B cell (primary cell): ENCODE measurements around the gene COX17. TPM values are rescaled to one million over a fixed set of nuclear protein-coding genes. Genes with fewer than 3 reads are reported as not detected.
A peak's percentile ranks its signal among the peaks of the same experiment; 100 is the strongest.

ENCODE experiments used
- ATAC-seq: fragments of 200-7000 bp; cut with Tn5 transposase; one replicate; pipeline ENCODE4 v1.10.0; 2021; ENCODE audit warnings: low read depth, mild to moderate bottlenecking, moderate number of reproducible peaks, moderate library complexity
- CTCF ChIA-PET: fragments of 350-600 bp; sonication (Branson Sonifier 250); formaldehyde crosslinking; loops from one replicate; lab custom pipeline; 2021; ENCODE audit warnings: antibody characterized with exemption, inconsistent platforms; lab: Charles Lee
- POLR2A ChIA-PET: fragments of 350-600 bp; sonication (Branson Sonifier 250); formaldehyde crosslinking; loops from one replicate; lab custom pipeline; 2021; ENCODE audit warnings: antibody characterized with exemption; lab: Charles Lee
- DNase-seq: peaks from one replicate; pipeline ENCODE4 v3.0.0; 2013
- H2AFZ ChIP-seq: 2 replicates; pipeline ENCODE4 v1.6.1; 2012; ENCODE audit warnings: mild to moderate bottlenecking, low read depth, low read length; ENCODE audit not compliant: insufficient read depth, poor library complexity, severe bottlenecking
- H3K27ac ChIP-seq, 2 donors: 1 replicate in 1 of 2; 2 replicates in 1 of 2; pipeline ENCODE4 v1.5.1; 2012 to 2013; ENCODE audit warnings: low read length in 2 of 2, mild to moderate bottlenecking in 2 of 2, moderate library complexity in 1 of 2
- H3K27me3 ChIP-seq, 4 experiments: fragments of 200-600 bp in 1 of 4; sonication (generic) in 1 of 4; replicated peaks in 1 of 4; 1 replicate in 2 of 4; 2 replicates in 2 of 4; pipeline versions ENCODE4 v1.6.1 to v1.7.0; 2013 to 2016; ENCODE audit warnings: low read length in 3 of 4, mild to moderate bottlenecking in 2 of 4, mixed read lengths in 1 of 4, moderate library complexity in 1 of 4; ENCODE audit not compliant: insufficient read depth in 4 of 4, control insufficient read depth in 3 of 4; ENCODE audit errors: control extremely low read depth in 1 of 4
- H3K36me3 ChIP-seq, 2 experiments: replicated peaks in 1 of 2; 1 replicate in 1 of 2; 2 replicates in 1 of 2; pipeline versions ENCODE4 v1.6.1 to v1.7.1; 2013; ENCODE audit warnings: low read length in 1 of 2; ENCODE audit not compliant: insufficient read depth in 2 of 2, control insufficient read depth in 1 of 2; ENCODE audit errors: control extremely low read depth in 1 of 2, extremely low read depth in 1 of 2
- H3K4me1 ChIP-seq, 2 donors: fragments of 200-600 bp in 1 of 2; sonication (generic) in 1 of 2; 1 replicate in 1 of 2; 2 replicates in 1 of 2; pipeline versions ENCODE4 v1.5.1 to v1.6.1; 2013 to 2017; ENCODE audit warnings: low read length in 2 of 2; ENCODE audit not compliant: control insufficient read depth in 2 of 2, insufficient read depth in 2 of 2
- H3K4me2 ChIP-seq: replicated peaks from 2 replicates; pipeline ENCODE3; 2012; ENCODE audit warnings: mild to moderate bottlenecking, low read depth, low read length; ENCODE audit not compliant: poor library complexity, severe bottlenecking
- H3K4me3 ChIP-seq, 5 experiments: fragments of 200-600 bp in 1 of 5; sonication (generic) in 1 of 5; 1 replicate in 3 of 5; 2 replicates in 2 of 5; pipeline versions ENCODE4 v1.5.1 to v1.7.0; 2011 to 2016; ENCODE audit warnings: low read length in 4 of 5, mild to moderate bottlenecking in 4 of 5, low read depth in 2 of 5, control low read depth in 1 of 5, moderate library complexity in 1 of 5; ENCODE audit not compliant: insufficient read depth in 1 of 5; ENCODE audit errors: control extremely low read depth in 1 of 5, extremely low read depth in 1 of 5
- H3K79me2 ChIP-seq: fragments of 200-600 bp; sonication (generic); one replicate; pipeline ENCODE4 v1.6.0; 2016; ENCODE audit warnings: low read length; ENCODE audit not compliant: control insufficient read depth, insufficient read depth
- H3K9ac ChIP-seq: fragments of 200-600 bp; sonication (generic); 2 replicates; pipeline ENCODE4 v1.6.1; 2017; ENCODE audit warnings: mild to moderate bottlenecking, low read length, moderate library complexity
- H3K9me3 ChIP-seq, 3 donors: one replicate each; pipeline versions ENCODE4 v1.6.1 to v1.7.1; 2013; ENCODE audit warnings: low read length in 2 of 3; ENCODE audit not compliant: control insufficient read depth in 2 of 3, insufficient read depth in 1 of 3; ENCODE audit errors: control extremely low read depth in 1 of 3
- H4K20me1 ChIP-seq: 2 replicates; pipeline ENCODE4 v1.6.0; 2012; ENCODE audit warnings: mild to moderate bottlenecking, low read length; ENCODE audit not compliant: insufficient read depth, control insufficient read depth, poor library complexity, severe bottlenecking
- H3K27ac Mint-ChIP-seq: one replicate; pipeline ENCODE4 v1.8.0; 2021; ENCODE audit warnings: mixed read lengths
- H3K27me3 Mint-ChIP-seq: one replicate; pipeline ENCODE4 v1.8.0; 2021; ENCODE audit warnings: mixed read lengths
- H3K4me1 Mint-ChIP-seq: one replicate; pipeline ENCODE4 v1.8.0; 2021; ENCODE audit warnings: mixed read lengths
- H3K4me3 Mint-ChIP-seq: one replicate; pipeline ENCODE4 v1.8.0; 2021; ENCODE audit warnings: mixed read lengths
- H3K9me3 Mint-ChIP-seq: one replicate; pipeline ENCODE4 v1.8.0; 2022; ENCODE audit warnings: mixed read lengths; ENCODE audit not compliant: insufficient read depth
- CTCF ChIP-seq: fragments of 200-600 bp; IDR thresholded peaks from one replicate; pipeline ENCODE4 v1.8.0; 2022; ENCODE audit warnings: antibody characterized with exemption, mild to moderate bottlenecking
- EZH2 ChIP-seq: IDR thresholded peaks from 2 replicates; pipeline ENCODE4 v1.6.1; 2012; ENCODE audit warnings: borderline replicate concordance, low read depth, mild to moderate bottlenecking, moderate library complexity, low read length; ENCODE audit not compliant: insufficient read depth, poor library complexity, severe bottlenecking
- WGBS: methylation state at CpG from one replicate; pipeline ENCODE4 v1.1.5; 2013; ENCODE audit warnings: missing lambda C conversion rate; ENCODE audit not compliant: insufficient coverage; 5-methylcytosine and 5-hydroxymethylcytosine counted together
- intact Hi-C: fragments of 100-400 bp; cut with micrococcal nuclease; formaldehyde crosslinking; loops from one replicate; pipeline ENCODE4 v1.10.0; 2022
- polyA plus RNA-seq: library from polyadenylated mRNA; depleted of rRNA; stranded (reverse); fragments of >200 nt; gene quantifications from 2 replicates; pipeline ENCODE4 v1.2.3, GENCODE V29; 2012
- total RNA-seq, 2 donors: library from RNA; stranded (reverse); fragments of 120-200 nt in 1 of 2; gene quantifications; 1 replicate in 1 of 2; 2 replicates in 1 of 2; pipeline versions ENCODE4 v1.2.3 to v1.2.4, GENCODE V29; 2013 to 2022

The COX17 gene
- total and polyA plus RNA-seq, 2 donors (not counting 1 experiment from before 2014, with no cell fraction given), result 20.0 to 47.8 TPM

GRCh38 chr3:119659606-119660291 lies 17.5 kb downstream of the COX17 start:
- H3K9me3 ChIP-seq, result no peaks in the 10 kb centered on the region
- H3K9me3 Mint-ChIP-seq, result no peaks in the 10 kb centered on the region
- H3K27me3 Mint-ChIP-seq, result no peaks in the 10 kb centered on the region
- no peak for ATAC-seq
- no peak overlapping the region for H3K4me3 ChIP-seq
- peak overlapping the region; percentile 12 for H3K27ac Mint-ChIP-seq
- 67% methylated on average over 8 of the region's 9 CpGs for WGBS
- no peaks in the 10 kb centered on the region for H3K79me2 ChIP-seq
- H3K27ac ChIP-seq, result no peak overlapping the region
- no peak overlapping the region for H2AFZ ChIP-seq
- H4K20me1 ChIP-seq, result no peaks in the 10 kb centered on the region
- H3K4me1 ChIP-seq, result peaks cover 6 to 8% of the 10 kb centered on the region in 2 donors
- no peak overlapping the region for H3K4me2 ChIP-seq
- TF ChIP-seq EZH2 (no peak), CTCF (no peak)
- intact Hi-C loops, result no loop called here
- H3K4me3 Mint-ChIP-seq, result no peak overlapping the region
- H3K27me3 ChIP-seq, result no peaks in the 10 kb centered on the region
- no peak for DNase-seq
- CTCF ChIA-PET, result no interaction called here
- POLR2A ChIA-PET, result interaction anchor here (0.5 kb wide), 1 partner anchor 22 kb away, joined by 7 read pairs; no protein-coding TSS in a partner anchor
- no peaks in the 10 kb centered on the region for H3K36me3 ChIP-seq
- H3K4me1 Mint-ChIP-seq, result peaks cover 36% of the 10 kb centered on the region
- H3K9ac ChIP-seq, result no peak overlapping the region

GRCh38 chr3:119658994-119659393 lies 18.2 kb downstream of the COX17 start:
- no peaks in the 10 kb centered on the region for H3K79me2 ChIP-seq
- Mint-ChIP-seq H3K4me3 (no peak overlapping the region), H3K4me1 (peaks cover 29% of the 10 kb centered on the region), H3K27me3 (no peaks in the 10 kb centered on the region), H3K9me3 (no peaks in the 10 kb centered on the region), H3K27ac (no peak overlapping the region)
- no peak overlapping the region for H3K4me3 ChIP-seq
- TF ChIP-seq EZH2 (no peak), CTCF (no peak)
- H3K9ac ChIP-seq, result no peak overlapping the region
- ChIA-PET POLR2A (no interaction called here), CTCF (interaction anchor here (1.7 kb wide), 1 partner anchor 22 kb away, joined by 6 read pairs; no protein-coding TSS in a partner anchor)
- H3K27ac ChIP-seq, result no peak overlapping the region
- DNase-seq (no peak), ATAC-seq (no peak)
- peaks cover 0 to 3% of the 10 kb centered on the region in 2 donors for H3K4me1 ChIP-seq
- no peaks in the 10 kb centered on the region for H3K36me3 ChIP-seq
- no peaks in the 10 kb centered on the region for H3K27me3 ChIP-seq
- H3K4me2 ChIP-seq, result no peak overlapping the region
- H2AFZ ChIP-seq, result no peak overlapping the region
- no peaks in the 10 kb centered on the region for H4K20me1 ChIP-seq
- WGBS, result no CpG with 5 or more reads among the region's 2 CpGs
- intact Hi-C loops, result no loop called here
- H3K9me3 ChIP-seq, result no peaks in the 10 kb centered on the region
